GM21367 (cell line): ENCODE measurements around the gene PKP4.

ENCODE experiments used
- ATAC-seq: cut with Tn5 transposase; IDR thresholded peaks from one replicate; pipeline ENCODE4 v1.9.1; 2021; ENCODE audit not compliant: unreplicated experiment

Gene PKP4

DNA sequence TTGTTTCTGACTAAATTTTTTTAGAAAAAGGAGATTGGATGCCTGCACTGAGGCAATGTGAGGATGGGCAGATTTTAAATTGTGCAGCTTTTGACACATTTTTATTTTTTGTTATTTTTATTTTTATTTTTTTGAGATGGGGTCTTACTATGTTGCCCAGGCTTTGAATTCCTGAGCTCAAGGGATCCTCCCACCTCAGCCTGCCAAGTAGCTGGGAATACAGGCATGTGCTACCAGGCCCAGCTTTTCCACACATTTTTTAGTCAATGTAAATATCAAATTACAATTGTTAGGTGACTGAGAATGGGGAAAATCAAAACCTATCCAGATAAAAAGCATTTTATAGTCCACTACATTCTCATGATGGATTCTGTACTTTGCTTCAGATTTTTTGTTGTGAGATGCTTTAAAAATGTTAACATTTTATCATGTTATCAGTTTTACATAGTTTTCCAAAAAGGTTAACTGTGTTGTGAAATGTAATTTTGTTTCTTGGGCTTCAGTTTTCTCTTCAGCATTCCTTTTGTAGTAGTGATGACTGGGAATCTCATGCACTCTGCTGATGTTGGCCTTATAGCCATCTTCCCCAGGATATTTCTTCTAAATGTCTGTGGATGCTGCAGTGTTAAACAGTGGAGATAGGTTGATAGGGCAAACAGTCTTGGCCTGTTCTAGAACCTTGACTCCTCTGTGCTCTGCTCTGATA lies 41.4 kb downstream of the PKP4 start:
- ATAC-seq, result no peak

GRCh38 chr2:158498749-158499136 lies 42.0 kb downstream of the PKP4 start:
- no peak for ATAC-seq

DNA sequence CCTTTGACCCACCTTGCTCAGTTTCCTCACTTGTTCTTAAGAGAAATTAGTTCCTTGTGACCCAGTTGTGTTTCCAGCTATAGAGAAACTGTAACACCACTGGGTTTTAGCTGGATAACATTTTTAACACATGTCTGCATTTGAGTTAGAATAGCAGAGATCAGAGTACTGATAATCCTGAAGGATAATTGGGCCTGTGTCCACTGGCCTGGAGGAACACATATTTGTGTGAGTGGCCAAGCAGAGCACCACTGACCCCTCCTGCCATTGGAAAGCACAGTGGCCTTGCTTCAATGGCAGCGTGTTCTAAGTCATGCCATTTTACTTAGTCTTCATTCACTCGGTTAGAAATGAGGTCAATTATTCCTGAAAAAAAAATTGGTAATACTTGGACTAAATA lies 42.6 kb downstream of the PKP4 start:
- no peak for ATAC-seq

DNA sequence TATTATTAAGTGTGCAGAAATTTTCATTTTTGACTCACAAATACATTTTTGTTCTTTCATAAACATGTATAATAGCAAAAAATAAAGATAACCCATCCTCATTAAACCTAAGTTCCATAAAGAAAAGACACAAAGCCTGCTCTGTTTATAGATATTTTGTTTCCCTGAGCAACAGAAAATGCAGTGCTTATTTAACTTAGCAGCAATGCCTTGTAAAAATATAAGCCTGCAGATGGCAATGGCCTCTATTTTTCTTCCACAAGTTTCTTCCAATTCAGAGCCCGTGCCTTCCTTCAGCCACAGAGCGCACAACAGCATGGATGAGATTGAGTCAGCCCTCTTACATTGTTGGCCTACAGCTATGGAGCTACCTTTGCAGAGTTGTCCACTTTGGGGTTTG lies 43.6 kb downstream of the PKP4 start:
- ATAC-seq, result no peak

DNA sequence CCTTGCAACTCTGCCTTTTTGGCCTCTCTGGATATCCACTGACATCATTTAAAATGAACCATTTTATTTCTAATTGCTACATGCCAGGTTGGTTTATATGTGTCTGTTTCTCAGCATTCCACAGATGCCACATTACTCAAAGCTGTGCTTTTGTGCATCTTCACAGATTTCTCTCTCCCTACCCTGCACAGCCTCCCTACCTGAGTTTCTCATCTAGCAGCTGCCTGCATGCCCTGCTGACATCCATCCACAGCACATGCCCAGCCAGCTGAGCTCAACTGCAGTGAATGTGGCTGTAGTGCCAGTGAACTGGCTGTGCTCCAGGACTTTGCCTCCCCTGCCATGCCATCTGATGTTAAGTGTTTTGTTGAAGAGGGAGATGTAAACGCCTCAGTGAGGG lies 44.5 kb downstream of the PKP4 start:
- no peak for ATAC-seq

DNA sequence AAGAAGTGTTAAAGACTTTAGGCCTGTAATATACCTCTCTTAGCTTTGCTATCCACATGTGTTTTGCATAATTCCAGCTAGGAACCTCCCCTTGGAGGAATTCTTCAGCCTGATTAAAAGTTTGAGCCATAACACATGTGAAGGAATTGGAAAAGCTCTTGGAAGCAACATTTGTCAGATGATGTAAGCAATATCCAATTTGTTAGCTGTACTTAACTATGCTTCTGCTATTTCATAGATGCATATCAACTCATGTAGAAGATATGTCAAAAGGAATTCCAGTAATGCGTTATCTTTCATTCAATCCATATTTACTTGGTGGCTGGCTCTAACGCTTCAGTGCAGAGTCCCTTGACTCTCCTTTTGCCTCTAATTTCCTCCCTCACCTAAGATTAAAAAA lies 46.2 kb downstream of the PKP4 start:
- no peak for ATAC-seq

GRCh38 chr2:158504088-158504487 lies 47.3 kb downstream of the PKP4 start:
- ATAC-seq, result no peak

GRCh38 chr2:158505448-158505934 lies 48.7 kb downstream of the PKP4 start:
- no peak for ATAC-seq

DNA sequence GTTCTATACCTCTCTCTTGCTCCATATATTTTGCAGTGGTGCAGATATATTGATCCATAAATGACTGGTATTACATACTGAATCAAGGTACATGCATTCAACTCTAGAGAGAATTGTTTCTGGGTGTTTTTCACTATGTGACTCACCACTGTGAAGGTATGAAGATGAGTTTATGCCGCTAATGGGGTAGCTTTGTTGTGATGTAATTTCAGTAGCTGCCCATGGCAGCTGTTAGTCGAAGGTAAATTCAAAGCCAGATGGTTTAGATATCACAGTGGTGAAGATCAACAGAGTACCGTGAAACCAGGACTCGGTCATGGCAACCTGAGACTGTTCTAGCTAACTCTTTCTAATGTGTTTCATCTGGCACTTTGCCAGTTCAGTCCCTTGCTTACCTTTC lies 50.4 kb downstream of the PKP4 start:
- peak; percentile 65 for ATAC-seq

- no peak for ATAC-seq
Measured at GRCh38 chr2:158507679-158508078, 50.9 kb downstream of the PKP4 start.

DNA sequence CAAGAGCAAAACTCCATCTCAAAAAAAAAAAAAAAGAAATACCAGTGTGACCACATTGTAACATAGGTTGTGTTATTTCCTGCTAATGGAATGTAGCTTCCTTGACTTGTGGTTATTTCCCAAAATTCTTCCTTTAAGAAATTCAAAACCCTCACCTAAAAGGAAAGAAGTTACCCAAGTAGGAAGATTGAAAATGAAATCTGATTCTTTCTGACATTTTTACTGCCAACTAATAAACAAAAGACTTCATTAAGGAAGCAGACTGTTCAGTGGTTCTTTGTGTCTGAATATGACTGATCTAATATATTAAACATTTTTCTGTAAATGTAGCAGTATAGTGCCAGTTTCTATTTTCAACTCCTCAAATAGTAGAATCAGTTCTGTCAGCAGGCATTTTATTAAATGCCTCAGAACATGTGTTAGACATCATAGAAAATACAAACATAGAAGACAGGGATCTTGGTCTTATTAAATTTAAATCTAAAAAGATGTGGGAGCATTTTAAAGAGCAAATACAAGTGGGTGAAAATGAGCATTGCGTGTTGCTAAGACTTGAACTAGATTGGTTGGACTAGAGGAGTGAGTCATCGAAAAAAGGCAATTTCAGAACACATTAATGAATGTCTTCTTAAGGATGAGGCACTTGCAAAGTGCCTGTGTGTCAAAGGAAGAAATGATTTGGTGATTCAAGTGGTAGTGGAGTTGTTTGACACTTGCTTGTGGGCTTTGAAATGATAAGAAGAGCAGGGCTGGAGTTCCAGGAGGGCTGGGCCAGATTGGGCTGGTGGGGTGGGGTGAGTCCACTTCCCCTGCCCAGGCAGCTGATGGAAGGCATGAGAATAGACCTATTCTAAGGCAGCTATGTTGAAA lies 53.4 kb downstream of the PKP4 start:
- no peak for ATAC-seq

DNA sequence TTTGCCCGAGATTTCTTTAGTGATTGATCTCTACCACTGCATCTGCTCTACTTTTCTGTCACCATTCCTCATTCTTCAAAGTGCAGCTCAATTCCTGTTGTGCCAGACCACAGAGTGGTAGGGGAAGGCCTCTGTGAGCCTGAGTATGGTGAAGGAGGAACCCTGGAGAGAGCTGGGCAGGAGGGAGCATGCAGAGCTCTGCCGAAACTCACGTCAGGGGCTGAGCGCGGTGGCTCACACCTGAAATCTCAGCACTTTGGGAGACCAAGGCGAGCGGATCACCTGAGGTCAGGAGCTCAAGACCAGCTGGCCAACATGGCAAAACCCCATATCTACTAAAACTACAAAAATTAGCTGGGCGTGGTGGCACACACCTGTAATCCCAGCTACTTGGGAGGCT lies 54.1 kb downstream of the PKP4 start:
- ATAC-seq, result no peak

DNA sequence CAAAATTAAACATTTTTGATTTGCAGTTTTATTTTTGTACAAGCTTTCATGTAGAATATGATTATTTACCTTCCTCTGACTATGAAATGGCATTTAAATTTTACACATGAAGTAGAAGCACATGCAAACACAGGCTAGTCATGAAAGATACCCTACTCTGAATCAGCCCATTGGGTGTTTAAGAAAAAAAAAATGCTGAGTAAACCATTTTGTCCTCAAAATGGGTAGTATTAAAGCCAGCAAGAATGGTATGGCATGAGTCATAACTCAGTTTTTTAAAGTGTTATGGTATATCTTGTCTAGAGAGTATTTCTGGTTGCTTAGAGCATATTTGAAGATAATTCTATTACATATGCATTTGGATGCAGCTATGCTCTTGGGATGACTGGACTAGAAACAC lies 55.0 kb downstream of the PKP4 start:
- ATAC-seq, result no peak

DNA sequence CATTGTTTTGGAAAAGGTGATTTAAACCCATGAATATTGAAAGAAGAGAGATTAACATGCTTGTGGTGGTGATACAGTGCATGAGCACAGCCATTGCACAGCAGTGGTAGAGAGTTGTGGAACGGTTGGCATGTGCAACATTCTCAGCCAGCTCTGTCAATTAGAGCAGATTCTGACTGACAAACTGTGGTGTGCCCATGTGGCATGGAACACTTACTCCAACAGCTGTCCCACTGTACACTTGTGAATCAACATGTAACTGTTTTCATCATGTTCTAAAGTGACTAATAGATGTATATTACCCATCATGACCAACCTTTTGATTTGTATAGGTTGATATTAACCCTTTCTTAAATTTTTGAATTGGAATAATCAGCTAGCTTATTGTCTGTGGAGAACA lies 55.6 kb downstream of the PKP4 start:
- no peak for ATAC-seq

DNA sequence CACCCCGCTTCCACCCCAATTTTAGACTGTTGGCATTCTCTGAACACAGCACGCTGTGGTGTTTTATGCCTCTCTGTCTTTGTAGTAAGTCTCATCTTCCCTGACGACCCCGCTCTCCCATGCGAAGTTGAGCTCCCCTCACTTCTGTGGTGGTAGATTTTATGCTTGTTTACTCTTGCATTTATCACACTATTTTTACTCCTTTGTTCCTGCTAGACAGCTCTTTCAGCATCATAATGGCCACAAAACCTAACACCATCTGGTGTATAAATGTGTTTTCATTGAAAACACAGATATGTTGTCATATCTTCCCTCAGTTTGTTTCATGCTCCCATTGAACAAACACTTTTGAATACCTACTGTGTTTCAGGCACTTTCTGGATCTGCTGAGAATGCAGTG lies 57.1 kb downstream of the PKP4 start:
- no peak for ATAC-seq

DNA sequence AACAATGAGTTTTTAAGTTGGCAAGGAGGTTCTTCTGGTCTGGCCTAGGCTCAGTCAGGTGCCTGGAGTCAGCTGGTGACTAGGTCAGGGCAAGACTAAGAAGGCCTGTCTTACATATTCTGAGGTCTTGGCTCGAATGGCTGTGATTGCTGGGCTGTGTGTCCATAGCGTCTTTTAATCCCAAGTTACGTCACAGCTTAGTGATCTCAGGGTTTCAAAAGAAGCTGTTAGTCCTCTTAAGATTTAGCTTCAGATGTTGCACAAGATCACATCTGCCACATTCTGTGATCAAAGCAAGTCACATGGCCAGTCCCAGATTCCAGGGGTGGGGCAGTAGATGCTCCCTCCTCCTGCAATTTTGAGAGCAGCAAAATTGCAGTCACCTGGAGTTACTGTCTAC lies 61.3 kb downstream of the PKP4 start:
- no peak for ATAC-seq

GRCh38 chr2:158519481-158519880 lies 62.7 kb downstream of the PKP4 start:
- ATAC-seq, result no peak

DNA sequence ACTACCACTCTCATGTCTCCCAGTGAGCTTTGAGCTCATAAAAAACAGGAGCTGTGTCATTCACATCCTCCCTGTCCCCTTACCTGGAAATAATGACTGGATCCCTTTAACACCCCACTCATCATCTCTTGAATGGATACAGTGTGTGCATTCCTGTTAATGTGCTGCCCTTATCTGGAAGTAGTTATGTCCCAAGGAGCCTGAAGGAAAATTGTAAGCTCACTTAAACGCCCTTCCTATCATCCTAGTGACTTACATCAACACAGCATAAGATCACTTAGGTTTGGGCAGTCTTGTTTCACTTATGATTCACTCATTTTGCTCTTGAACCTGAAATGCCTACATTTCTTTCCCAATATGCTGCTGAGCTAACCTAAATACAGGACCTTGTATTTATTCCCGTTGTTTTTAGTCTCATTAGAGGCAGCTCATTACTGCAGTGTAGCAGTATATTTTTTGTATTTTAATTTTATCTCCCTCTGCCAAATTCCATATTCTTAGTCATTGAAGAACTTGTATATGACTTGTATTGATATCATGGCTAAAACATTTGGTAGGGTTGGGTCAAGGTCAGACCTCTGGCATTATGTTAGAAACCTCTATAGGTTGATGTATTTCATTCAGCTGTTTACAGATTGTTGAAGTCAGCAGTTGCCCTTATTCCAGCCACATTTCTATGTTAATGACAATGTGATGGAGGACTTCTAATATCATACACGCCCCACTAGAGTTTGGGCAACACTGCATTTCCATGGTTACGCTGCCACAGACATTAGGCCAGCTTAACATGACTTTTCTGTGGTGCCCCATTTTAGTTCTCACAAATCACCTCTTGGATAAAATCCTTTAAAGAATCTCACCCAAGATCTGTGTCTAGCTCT lies 72.9 kb downstream of the PKP4 start:
- ATAC-seq, result no peak

DNA sequence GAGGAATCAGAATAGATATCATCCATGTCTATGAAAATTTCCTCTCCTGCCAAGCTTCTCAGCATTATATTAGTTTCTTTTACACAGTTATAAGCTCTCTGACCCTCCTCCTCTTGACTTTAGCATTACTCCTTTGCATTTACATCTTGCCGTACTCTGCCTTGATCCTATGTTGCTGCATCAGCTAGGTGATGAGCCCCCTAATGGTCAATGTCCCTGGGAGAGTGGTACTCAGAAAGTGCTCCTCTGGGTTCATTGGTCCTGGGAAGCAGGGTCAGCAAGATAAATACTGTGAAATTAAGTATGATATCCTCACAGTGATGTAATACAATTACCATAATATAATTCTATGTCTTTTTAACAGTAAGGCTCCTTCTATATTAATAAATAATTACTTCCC lies 74.1 kb downstream of the PKP4 start:
- ATAC-seq, result no peak

GRCh38 chr2:158533009-158533408 lies 76.3 kb downstream of the PKP4 start:
- no peak for ATAC-seq
